OCI-LY7 (cell line): ENCODE data around the gene UGP2.

ENCODE experiments used
- EZH2phosphoT487 ChIP-seq: fragments of 200-600 bp; sonication (generic); IDR thresholded peaks from 2 replicates; pipeline ENCODE4 v1.6.1; 2018; ENCODE audit warnings: low read depth, borderline replicate concordance, mild to moderate bottlenecking, mixed run types, antibody characterized with exemption, low read length, moderate library complexity, mixed read lengths
- TF ChIP-seq, protein P1 (sequence below): fragments of 200-600 bp; sonication (generic); conservative IDR thresholded peaks from 2 replicates; pipeline ENCODE4 v1.5.1; 2014; ENCODE audit warnings: mild to moderate bottlenecking, antibody characterized with exemption, low read length, moderate library complexity, mixed read lengths

DNA sequence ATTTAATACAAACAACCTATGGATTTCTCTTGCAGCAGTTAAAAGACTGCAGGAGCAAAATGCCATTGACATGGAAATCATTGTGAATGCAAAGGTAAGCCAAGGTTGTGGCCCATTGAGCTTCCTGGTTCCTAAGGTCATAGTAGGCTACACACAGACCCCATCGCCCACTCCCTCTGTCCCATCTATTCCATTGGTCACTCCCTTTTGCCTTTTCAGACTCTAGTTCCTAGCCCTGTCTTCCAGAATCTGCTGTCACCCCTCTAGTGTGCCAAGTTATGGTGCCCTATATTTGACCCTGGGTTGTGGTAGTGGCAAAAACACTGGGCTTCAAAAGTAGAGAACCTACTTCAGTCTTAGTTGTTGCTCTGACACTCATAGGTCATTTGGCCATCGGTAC is 44.7 kb downstream of the UGP2 start:
- TF ChIP-seq, protein P1, sequence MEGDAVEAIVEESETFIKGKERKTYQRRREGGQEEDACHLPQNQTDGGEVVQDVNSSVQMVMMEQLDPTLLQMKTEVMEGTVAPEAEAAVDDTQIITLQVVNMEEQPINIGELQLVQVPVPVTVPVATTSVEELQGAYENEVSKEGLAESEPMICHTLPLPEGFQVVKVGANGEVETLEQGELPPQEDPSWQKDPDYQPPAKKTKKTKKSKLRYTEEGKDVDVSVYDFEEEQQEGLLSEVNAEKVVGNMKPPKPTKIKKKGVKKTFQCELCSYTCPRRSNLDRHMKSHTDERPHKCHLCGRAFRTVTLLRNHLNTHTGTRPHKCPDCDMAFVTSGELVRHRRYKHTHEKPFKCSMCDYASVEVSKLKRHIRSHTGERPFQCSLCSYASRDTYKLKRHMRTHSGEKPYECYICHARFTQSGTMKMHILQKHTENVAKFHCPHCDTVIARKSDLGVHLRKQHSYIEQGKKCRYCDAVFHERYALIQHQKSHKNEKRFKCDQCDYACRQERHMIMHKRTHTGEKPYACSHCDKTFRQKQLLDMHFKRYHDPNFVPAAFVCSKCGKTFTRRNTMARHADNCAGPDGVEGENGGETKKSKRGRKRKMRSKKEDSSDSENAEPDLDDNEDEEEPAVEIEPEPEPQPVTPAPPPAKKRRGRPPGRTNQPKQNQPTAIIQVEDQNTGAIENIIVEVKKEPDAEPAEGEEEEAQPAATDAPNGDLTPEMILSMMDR, result no peak
- TF ChIP-seq EZH2phosphoT487, result no peak
